ENCODE results near the gene OAS3.

OAS3 gene

DNA sequence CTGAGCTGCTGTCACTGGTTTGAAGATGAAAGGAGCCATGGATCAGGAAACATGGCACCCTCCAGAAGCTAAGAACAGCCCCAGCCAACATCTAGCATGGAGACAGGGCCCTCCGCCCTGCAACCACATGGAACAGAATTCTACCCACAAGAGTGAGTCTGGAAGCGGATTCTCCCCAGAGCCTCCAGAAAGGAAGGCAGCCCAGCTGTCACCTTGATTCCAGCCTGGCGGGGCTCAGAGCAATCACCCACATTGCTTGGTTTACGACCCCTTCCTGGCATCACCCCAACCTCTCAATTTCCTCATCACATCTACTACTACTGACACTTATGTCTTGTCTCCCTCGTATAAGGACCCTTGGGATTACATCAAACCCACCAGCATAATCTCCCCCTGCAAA, 78.5 kb downstream of the OAS3 start:
- DNase-seq (ENCODE audit: low read depth), result no peak

- DNase-seq (ENCODE audit: low read depth), result peak; percentile 61
These were observed 80.8 kb downstream of the OAS3 start for GRCh38 chr12:113019025-113019424.

DNA sequence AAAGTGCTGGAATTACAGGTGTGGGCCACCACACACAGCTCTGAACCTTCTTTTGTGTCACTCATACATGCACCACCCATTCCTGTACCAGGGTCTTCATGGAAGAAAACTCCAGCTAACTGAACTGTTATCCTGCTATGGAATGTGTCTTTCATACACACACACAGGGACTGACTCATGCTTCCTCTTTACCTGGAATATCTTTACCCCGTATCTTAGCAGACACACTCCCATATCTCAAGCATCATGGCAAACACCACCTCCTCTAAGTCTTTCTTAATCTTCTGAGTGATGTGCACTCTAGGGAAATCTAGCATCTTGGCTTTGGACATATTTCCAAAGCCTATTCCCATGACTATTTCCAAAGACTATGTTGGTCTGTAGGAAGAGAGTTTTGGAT, 83.2 kb downstream of the OAS3 start:
- no peak for DNase-seq (ENCODE audit: low read depth)

Data from ELR (cell line).